Gastroesophageal sphincter (tissue), 3 donors: Measurements from ENCODE around the gene ZBTB7C.

ENCODE experiments used
- EP300 ChIP-seq: sonication (generic); formaldehyde crosslinking; IDR thresholded peaks from one replicate; pipeline ENCODE4 v1.6.1; 2017; ENCODE audit warnings: antibody characterized with exemption, mild to moderate bottlenecking
- POLR2A ChIP-seq, 2 donors: fragments of 450-650 bp; IDR thresholded peaks; one replicate each; pipeline ENCODE4 v1.6.1; 2017; ENCODE audit warnings: antibody characterized with exemption in 2 of 2, mild to moderate bottlenecking in 2 of 2, moderate library complexity in 1 of 2
- POLR2AphosphoS5 ChIP-seq: sonication (generic); formaldehyde crosslinking; IDR thresholded peaks from one replicate; pipeline ENCODE4 v1.6.1; 2017; ENCODE audit warnings: antibody characterized with exemption
- TF ChIP-seq, protein P1 (sequence below), 4 experiments: fragments of 200-600 bp in 2 of 4; fragments of 450-650 bp in 2 of 4; sonication (generic) in 1 of 4; IDR thresholded peaks; one replicate each; pipeline ENCODE4 v1.5.1; 2017 to 2019; ENCODE audit warnings: antibody characterized with exemption in 4 of 4, mild to moderate bottlenecking in 2 of 4, moderate library complexity in 2 of 4

DNA sequence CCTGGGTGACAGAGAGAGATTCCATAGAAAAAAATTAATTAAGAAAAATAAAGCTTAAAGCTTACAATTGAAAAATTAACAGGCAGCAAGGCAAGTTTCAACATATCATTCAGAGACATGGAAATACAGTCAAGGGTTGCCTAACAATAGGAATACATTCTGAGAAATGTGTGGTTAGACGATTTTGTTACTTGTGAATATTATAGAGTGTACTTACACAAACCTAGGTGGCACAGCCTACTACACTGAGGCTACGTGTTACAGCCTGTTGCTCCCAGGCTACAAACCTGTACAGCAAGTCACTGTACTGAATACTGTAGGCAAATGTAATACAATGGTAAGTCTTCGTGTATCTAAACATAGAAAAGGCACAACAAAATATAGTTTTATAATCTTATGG lies 27.7 kb upstream of the ZBTB7C start:
- TF ChIP-seq POLR2A (IDR thresholded peaks at IDR 0.05) (no peak), POLR2AphosphoS5 (no peak), EP300 (no peak)
- TF ChIP-seq, protein P1, sequence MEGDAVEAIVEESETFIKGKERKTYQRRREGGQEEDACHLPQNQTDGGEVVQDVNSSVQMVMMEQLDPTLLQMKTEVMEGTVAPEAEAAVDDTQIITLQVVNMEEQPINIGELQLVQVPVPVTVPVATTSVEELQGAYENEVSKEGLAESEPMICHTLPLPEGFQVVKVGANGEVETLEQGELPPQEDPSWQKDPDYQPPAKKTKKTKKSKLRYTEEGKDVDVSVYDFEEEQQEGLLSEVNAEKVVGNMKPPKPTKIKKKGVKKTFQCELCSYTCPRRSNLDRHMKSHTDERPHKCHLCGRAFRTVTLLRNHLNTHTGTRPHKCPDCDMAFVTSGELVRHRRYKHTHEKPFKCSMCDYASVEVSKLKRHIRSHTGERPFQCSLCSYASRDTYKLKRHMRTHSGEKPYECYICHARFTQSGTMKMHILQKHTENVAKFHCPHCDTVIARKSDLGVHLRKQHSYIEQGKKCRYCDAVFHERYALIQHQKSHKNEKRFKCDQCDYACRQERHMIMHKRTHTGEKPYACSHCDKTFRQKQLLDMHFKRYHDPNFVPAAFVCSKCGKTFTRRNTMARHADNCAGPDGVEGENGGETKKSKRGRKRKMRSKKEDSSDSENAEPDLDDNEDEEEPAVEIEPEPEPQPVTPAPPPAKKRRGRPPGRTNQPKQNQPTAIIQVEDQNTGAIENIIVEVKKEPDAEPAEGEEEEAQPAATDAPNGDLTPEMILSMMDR (IDR thresholded peaks at IDR 0.05) = no peak
